Fibroblast of the conjunctiva (primary cell): ENCODE data around the gene KIAA1958.
"Not testable (repeated sequence)": the region's sequence is repeated elsewhere in the genome, so short reads cannot be mapped to it uniquely, and the experiment has no call there.

Experiments
- DNase-seq: peaks from one replicate; pipeline ENCODE4 v3.0.0-alpha.2; 2010; ENCODE audit warnings: low read depth

Gene KIAA1958

DNA sequence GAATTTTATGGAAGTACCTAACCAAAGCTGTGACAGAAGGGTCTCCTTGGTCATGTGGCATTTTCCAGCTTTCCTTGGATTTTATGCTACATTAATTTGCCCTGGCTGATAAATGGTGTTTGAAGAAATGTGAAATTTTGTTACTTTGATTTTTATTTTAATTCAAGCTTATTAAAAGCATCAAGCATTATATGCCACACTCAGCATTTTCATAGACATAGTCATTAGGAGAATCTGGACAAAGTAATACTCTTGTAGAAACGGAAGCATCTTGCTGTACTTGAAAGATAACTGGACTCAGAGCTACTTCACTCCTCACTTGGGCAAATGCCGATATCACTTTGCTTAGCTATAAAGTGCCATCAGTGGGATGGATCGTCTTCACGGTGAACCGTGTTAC, 177.1 kb downstream of the KIAA1958 start:
- no peak for DNase-seq

GRCh38 chr9:112664531-112664930, 177.9 kb downstream of the KIAA1958 start:
- no peak for DNase-seq

GRCh38 chr9:112665347-112665746, 178.7 kb downstream of the KIAA1958 start:
- DNase-seq: peak; percentile 9

DNA sequence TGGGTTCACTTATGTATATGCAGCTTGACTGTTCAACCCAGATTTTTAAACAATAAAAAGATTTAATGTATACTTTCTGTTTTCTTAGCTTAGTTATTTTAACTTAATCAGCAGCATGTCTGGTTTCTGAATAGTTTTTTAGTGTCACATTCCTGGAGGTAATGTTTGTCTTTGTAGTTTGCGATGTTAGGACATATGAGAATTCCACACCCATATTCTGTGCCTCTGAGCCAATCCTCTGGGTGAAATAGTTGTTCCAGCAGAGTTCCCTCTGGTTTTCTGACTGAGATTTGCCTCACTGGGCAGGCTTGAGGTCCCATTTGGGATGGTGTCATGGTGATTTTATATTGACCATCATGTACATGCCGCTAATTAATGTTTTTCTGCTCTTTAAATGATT, 182.7 kb downstream of the KIAA1958 start:
- no peak for DNase-seq

- no peak for DNase-seq
Observed at GRCh38 chr9:112670991-112671625, 184.5 kb downstream of the KIAA1958 start.

DNA sequence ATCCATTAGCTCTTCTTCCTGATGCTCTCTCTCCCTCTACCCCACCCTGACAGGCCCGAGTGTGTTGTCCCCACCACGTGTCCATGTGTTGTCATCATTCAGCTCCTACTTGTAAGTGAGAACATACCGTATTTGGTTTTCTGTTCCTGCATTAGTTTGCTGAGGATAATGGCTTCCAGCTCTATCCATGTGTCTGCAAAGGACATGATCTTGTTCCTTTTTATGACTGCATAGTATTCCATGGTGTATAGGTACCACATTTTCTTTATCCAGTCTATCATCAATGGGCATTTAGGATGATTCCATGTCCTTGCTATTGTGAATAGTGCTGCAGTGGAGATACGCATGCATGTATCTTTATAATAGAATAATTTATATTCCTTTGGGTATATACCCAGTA, 186.6 kb downstream of the KIAA1958 start:
- DNase-seq: not testable (repeated sequence)

DNA sequence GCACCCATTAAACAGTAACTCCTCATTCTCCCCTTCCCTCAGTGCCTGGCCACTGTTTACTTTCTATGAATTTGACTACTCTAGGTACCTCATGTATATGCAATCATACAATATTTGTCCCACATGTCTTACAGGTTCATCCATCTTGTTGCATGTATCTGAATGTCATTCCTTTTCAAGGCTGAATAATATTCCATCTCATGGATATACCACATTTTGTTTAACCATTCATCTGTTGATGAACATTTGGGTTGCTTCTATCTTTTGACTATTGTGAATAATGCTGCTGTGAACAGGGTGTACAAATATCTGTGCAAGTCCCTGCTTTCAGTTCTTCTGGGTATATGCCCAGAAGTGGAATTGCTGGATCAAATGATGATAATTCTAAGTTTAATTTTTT, 190.4 kb downstream of the KIAA1958 start:
- no peak for DNase-seq

DNA sequence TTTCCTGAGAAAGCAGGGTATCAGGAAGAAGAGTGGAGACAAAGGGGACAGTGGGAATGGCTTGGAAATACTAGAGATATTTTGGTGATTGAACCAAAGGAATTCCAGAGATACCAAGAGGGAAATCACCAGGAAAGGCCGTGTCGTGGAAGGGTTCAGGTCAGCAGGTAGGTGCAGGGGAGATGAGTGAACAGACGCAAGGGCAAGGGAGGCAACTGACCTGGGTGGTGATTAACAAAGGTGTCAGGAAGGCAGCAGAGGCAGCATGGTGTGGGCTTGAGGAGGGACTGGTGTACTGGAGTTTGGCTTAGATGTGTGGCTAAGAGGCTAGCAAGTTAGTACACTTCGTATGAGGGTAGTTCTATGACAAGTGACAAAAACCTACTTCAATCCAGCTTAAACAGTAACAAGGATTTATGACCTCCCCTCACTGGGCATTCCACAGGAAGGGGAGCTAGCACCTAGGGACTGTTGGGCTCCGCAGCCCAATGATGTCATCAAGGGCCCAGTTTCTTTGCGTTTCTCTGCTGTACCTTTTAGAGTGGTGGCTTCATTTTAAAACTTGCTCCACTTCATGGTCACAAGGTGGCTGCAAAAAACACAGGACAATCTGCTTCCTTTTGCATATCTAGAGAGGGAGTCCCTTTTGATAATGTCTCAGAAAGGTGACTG, 194.2 kb downstream of the KIAA1958 start:
- DNase-seq: no peak

- DNase-seq: no peak
Observed at GRCh38 chr9:112689161-112689740, 202.6 kb downstream of the KIAA1958 start.

DNA sequence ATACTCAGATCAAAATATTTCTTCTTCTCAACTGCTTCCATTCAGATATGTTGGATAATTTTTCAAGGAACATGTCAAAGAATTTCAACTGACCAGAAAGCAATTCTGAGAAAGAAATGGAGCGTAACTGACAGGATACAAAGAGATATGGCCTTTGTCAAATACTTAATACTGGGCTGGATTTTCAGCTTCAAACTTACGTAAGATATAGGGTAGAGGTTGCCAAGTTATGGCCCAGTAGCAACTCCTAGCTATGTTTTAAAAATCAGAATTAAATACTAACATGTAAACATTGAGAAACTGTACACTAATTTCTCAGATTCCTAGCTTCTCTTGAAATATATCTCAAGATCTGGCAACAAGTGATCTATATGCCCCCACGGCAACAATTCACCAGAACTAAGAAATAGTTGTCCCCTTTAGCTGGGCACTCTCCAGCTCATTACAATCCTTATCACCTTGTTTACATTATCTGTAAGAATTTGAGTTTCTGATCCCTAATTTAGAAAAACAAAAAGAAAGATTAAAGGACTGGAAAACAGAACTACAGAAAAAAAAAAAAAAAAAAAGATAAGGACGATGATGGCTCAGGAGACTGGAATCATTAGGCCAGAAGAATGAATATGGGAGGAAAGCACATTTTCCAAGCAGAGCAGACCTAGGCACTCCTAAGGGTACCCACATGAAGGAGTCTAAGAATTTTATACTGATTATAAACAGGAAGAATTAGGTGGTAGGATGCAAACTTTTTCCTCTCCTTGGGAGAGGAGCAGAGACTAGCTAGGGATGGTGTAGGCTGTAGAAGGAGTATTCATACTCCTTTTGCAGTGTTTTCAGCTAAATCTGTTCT, 208.3 kb downstream of the KIAA1958 start:
- DNase-seq: no peak

GRCh38 chr9:112696461-112696860, 209.8 kb downstream of the KIAA1958 start:
- DNase-seq: no peak

GRCh38 chr9:112699230-112699629, 212.6 kb downstream of the KIAA1958 start:
- no peak for DNase-seq

- DNase-seq: no peak
Observed at GRCh38 chr9:112700085-112700484, 213.5 kb downstream of the KIAA1958 start.

- no peak for DNase-seq
Observed at GRCh38 chr9:112703304-112703703, 216.7 kb downstream of the KIAA1958 start.

- peak; percentile 34 for DNase-seq
Observed at GRCh38 chr9:112705768-112706427, 219.3 kb downstream of the KIAA1958 start.

DNA sequence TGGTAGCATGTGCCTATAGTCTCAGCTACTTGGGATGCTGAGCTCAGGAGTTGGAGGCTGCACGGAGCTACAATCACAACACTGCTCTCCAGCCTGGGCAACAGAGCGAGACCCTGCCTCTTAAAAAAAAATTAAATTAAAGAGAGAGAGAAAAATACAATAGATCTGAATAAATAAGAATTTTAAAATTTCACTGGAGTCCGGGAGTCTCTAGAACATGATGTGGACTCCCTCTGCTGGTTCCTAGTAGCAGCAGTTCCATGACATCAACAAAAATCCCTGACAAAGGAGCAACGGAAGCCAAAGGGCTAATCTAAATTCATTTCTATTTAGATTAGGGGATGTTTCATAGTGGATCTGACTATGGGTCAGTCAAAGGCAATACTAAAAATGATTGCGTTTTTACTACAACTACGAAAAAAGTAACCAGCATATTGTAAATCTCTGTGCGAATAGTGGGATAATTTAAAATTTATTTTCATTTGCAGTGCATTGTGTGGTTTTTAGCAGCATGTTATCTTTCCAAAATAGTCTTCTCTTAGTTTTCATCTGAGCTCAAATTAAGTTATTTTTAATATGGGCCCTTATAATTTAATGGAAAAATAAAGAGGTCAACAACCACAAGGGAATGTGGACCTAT, 224.5 kb downstream of the KIAA1958 start:
- peak; percentile 34 for DNase-seq

DNA sequence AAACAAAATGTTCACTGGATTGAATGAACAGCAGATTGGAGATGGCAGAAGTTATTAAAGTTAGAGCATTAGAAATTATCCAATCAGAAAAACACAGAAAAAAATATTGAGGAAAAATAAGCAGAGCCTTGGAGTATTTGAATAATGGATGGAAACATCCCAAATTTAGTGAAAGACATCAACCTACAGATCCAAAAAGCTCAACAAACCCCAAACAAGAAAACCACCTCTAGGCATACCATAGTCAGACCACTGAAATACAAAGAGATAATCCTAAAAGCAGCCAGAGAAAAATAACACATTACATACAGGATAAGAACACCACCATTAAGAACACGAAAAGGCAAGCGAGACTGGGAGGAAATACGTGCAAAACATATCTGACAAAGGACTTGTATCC, 226.1 kb downstream of the KIAA1958 start:
- DNase-seq: no peak

DNA sequence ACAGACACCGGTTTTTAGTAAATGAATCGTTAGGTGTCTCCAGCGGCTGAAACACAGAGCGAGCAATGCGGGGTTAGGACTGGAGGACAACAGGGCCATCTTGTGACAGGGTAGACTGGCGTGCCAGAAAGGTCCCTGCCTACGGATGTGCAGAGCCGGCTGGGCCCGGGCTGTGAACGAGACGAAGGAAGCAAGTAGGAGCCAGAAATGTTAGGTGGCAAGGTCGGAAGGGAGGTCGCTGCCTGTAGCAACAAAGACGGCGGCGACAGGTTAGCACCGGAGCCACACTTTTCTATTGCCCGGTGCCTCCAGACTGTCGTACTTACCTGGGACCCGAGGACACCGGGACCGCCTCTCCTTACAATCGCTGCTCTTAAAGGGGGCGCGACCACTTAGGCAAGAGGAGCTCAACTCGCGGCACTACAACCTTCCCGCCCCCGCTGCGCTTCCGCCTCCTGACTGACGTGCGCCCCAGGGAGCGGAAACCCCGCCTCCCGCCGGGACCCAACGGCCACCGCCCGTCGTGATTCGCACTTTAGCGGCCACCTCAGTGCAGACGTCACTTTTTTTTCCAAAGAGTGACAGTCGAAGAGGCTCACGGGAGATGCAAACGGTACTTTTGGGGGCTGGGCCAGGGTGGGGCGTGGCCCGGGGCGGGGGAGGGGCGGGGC, 231.2 kb downstream of the KIAA1958 start, which contains the start of gene INIP:
Gene INIP (minus strand): TSS at position 457 of the 671 bp plus-strand sequence. CDS start 1,632 bp downstream, outside the sequence.
- peak; percentile 91 for DNase-seq
